ENCODE data around the gene LRP5.
A peak's percentile ranks its signal among the peaks of the same experiment; 100 is the strongest.

Gene LRP5

DNA sequence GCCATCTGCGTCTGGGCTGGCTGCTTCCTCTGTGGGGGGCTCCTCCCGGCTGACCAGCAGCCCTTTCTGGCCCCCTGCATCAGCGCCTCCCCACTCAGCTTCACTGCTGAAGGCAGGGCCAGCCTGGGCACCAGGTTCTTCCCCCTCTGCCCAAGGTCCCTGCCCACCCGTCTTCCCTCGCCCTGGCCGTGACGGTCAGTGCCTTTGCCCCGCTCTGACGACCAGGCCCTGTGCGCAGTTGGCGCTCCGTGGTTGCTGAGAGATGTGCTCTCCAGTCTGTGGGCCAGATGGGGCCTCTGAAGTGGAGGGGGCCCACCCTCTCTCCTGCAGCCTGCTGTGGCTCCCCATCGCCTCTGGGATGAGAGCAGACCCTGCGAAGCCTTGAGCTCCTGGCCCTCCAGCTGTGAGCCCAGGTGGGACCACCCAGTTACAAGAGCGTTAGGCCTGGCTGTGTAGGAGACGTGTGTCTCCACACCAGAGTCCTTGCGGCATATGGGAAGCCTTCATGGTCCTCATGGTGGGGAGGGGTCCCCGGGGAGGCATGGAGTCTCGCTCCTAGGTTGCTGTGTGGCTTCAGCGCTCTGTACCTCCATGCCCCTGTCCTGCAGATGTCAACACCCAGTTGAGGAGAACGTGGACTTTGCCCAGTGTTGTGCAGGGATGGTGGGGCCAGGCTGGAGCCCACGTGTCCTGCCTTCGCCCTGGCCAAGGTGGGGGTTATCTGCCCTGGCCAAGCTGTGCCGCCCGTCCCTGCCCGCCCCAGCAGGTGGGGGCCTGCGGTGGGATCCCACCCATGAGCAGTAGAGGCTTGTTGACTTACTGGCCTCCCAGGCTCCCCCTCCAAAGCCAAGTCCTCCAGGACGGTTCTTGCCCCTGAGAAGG, 14.2 kb downstream of the LRP5 start:
- FAIRE-seq (no peak), DNase-seq (ENCODE audit: extremely low spot score, insufficient read length, low read depth) (no peak)

DNA sequence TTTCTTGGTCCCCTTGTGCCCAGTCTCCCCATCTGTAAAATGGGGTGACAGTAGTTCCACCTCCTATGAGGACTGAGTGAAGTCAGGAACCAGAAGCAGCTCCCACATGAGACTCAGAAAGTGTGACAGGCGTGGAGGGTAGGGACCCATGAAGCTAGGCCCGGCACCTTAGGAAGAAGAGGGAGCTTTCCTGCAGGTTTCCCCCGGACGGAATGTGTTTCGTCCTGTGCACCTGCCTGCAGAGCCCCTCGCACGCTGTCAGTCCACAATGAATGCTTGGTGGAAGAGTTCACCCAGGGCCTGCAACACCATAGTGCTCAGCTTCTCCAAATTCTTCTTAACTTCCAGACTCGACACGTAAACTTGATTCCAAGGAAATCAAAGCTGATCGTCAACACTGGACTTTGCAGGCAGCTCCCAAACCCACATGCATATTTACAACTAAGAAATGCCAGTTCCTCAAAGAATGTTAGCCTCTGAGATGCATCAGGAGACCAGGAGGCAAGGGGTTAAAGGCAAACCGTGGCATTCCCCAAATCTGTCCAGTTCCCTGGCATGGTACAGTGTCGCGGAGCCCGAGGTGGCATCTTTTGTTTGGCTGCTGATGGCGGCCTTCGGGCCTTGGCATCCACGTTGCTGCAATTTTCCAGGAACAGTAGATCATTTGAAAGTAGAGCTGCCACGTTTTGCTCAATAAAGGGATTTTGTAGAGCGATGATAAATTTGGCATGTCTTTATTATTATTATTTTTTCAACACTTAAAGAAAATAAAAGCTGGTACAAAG, 15.4 kb downstream of the LRP5 start:
- DNase-seq (ENCODE audit: extremely low spot score, insufficient read length, low read depth) (no peak), FAIRE-seq (no peak)

DNA sequence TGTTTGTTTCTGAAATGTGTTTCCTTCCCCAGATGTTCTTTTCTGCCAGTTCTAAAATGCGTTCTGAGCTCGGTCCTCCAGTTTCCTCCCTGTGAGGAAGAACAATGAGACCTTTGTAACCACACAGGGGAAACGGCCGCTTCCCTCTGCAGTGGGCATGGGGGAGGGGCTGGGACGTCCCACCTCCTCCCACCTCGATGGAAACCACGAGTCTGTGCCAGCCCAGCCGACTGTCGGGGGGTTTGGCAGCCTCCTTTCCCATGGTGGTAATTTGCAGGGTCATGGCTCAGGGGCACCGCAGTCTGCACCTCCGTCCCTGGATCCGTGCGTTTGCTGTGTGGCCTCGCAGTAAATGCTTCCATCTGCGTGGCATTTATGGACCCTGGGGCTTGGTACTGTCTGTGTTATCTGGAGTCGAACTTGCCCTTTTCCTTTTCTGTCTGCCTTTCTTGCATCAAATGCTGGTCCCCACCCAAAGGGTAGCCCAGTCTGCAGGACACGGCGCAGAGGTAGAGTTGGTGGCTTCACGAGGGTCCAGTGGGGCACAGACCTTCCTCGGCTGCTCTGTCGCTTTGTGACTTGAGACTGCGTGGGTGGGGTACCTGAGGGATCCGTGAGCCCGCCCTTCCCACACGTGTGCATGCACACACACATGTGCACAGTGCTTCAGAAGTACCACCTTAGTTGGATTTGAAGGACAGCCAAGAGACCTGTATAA, 16.1 kb downstream of the LRP5 start:
- DNase-seq (ENCODE audit: extremely low spot score, insufficient read length, low read depth) (no peak), FAIRE-seq (no peak)

DNA sequence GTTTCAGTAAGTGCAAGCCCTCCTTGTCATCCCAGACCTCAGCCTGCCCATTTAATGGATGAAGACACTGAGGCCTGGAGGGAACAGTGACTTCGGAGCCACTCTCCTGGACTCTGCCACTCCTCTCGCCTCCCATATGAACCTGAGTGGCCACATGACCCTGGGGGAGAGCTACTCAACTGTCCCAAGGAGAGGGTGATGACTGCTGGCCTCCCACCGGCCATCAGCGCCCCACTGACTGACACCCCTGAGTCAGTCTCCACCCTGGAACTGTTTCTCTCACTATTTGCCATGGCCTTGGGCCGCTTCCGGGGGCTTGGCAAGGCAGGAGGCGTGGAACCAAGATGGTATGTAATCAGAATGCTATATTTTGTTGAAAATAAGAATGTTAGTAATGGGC, 17.1 kb downstream of the LRP5 start:
- DNase-seq (ENCODE audit: extremely low spot score, insufficient read length, low read depth) (no peak), FAIRE-seq (no peak)

DNA sequence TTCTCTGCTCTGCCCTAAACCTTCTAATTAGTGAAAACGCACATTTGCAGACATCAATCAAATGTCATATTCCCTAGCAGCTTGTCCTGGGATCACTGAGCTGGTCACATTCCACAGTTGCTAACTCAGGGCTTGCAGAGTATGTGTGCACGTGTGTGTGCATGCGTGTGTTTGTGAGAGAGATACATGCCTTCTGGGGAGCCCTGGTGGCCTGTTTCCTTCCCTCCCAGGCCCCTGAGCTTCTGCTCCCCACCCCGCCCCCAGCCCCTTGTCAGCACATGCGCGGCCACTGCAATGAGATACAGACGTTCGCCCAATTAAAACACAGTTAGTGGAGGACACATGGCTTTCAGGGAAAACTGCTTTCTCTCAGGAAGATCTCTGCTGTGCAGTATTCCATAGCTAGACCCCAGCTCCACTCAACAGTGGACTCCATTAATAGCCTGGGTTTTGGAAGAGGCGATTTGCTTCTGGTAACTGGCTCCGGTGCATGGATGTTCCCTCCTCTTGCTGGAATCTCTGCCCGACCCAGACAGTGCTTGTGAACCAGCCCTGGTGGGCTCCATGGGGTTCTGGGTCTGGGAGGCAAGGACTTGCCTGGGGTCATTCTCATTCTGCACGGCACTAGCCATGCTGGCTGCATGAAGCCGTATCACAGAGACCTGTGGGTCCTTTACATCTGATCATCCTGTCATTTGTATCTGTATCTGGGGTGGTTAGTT, 17.7 kb downstream of the LRP5 start:
- DNase-seq (ENCODE audit: extremely low spot score, insufficient read length, low read depth) = no peak
- no peak for FAIRE-seq

GRCh38 chr11:68330700-68331337, 18.4 kb downstream of the LRP5 start:
- DNase-seq (ENCODE audit: extremely low spot score, insufficient read length, low read depth) (no peak), FAIRE-seq (no peak)

DNA sequence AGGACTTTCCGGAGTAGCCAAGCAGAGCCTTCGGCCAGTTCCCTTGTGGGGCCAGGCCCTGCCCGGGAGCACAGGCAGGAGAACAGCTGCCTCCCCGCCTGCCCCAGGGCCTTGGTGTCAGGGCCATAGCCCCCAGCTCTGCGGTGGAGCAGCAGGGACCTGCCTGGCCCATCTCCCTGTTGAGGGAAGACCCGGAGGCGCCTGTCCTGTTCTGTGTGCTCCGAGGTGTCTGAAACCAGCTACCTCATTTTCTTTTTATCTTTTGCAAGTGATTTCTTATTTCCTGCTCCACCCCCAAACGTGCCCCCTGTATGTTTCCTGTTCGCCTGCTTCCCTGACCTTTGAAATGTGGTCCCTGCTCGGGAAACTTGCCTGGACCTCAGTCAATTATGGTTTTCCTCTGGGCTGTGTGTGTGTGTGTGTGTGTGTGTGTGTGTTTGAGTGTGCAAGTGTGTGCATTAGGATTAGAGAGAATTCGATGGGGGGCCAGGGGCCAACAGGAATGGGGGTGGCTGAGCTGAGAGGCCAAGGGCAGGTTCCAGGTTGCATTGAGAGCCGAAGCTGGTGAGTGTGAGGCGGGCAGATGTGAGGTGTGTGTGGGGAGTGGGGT, 19.1 kb downstream of the LRP5 start:
- FAIRE-seq (no peak), DNase-seq (ENCODE audit: extremely low spot score, insufficient read length, low read depth) (no peak)

DNA sequence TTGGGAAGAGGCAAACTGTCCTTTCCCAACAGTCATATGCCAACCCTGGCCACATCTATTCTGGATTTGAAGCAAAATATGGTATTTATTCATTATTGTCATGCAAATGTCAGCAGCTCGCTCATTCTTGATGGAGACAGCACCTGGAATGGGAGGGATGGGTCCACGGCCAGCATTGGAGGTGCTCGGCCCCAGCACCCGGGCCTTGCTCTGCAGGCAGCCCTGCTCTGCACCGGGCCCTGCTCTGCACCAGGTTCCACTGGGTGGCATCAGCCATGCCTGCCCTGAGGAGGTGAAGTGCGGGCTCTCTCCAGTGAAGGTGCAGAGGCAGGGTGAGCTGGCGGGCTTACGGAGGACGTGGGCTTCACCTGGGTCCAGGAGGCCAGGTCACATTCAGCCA, 19.8 kb downstream of the LRP5 start:
- DNase-seq (ENCODE audit: extremely low spot score, insufficient read length, low read depth) (no peak), FAIRE-seq (no peak)

GRCh38 chr11:68333173-68333572, 20.8 kb downstream of the LRP5 start:
- no peak for FAIRE-seq
- no peak for DNase-seq (ENCODE audit: extremely low spot score, insufficient read length, low read depth)

DNA sequence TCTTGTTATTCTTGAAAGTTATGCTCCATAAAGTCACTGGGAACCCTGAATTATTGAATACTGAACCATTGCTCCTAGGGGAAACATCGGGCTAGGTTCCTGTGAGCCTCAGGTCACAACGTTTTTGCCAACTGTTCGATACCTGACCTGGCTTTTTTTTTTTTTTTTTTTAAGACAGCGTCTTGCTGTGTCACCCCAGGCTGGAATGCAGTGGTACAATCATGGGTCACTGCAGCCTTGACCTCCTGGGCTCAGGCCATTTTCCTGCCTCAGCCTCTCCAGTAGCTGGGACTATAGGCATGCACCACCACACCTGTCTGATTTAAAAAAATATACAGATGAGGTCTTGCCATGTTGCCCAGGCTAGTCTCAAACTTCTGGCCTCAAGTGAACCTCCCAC, 22.5 kb downstream of the LRP5 start:
- DNase-seq (ENCODE audit: extremely low spot score, insufficient read length, low read depth) (no peak), FAIRE-seq (no peak)

- no peak for DNase-seq (ENCODE audit: extremely low spot score, insufficient read length, low read depth)
- FAIRE-seq = no peak
Measured at GRCh38 chr11:68335683-68336082, 23.3 kb downstream of the LRP5 start.

DNA sequence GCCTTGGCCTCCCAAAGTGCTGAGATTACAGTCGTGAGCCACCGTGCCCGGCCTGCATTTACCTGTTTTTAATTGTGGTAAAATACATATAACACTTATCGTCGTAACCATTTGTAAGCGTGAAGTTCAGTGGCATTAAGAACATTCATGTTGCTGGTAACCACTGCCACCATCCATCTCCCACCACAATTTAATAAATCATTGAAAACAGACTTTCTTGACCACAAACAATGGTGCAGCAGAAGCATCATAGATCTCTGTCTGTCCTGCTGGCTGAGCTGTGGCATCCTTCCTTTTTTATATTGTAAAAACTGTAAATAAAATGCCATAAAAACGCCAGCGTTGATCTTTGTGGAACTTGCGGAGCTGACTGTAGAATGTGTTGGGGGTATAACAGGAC, 24.3 kb downstream of the LRP5 start:
- DNase-seq (ENCODE audit: extremely low spot score, insufficient read length, low read depth) (no peak), FAIRE-seq (no peak)

- FAIRE-seq = no peak
- no peak for DNase-seq (ENCODE audit: extremely low spot score, insufficient read length, low read depth)
Measured at GRCh38 chr11:68337399-68337835, 25.0 kb downstream of the LRP5 start.

DNA sequence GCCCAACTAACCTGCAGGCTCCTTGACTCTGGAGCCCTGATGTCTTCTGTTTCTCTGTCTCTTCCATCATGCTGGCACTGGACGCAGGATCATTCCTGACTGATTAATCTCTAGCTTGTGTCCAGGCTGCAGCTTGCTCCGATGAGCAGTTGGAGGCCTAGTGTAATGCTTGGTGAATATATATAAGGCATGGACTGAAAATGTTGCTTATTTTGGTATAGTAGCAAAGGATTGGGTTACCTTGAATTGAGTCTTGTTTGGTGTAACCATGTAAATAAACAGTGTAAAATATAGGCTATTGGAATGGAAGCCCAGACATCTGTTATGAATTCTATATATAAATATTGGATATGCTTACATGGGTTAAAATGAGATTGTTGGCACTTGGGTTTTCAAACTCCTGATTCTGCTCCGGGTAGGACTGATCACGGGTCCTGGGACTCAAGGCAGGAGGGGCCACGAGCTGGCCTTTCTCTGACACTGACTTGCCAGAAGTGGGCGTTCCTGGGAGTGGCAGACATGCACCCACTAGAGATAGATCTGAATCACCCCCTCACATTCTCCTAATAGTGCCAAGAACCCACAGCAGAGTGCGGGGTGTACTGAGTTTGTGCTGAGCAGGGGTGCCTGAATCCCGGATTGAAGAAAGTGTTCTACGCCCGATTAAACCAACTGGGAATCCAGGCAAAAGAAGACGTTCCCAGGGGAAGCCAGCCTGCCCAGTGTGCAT, 25.8 kb downstream of the LRP5 start:
- no peak for DNase-seq (ENCODE audit: extremely low spot score, insufficient read length, low read depth)
- FAIRE-seq = no peak

DNA sequence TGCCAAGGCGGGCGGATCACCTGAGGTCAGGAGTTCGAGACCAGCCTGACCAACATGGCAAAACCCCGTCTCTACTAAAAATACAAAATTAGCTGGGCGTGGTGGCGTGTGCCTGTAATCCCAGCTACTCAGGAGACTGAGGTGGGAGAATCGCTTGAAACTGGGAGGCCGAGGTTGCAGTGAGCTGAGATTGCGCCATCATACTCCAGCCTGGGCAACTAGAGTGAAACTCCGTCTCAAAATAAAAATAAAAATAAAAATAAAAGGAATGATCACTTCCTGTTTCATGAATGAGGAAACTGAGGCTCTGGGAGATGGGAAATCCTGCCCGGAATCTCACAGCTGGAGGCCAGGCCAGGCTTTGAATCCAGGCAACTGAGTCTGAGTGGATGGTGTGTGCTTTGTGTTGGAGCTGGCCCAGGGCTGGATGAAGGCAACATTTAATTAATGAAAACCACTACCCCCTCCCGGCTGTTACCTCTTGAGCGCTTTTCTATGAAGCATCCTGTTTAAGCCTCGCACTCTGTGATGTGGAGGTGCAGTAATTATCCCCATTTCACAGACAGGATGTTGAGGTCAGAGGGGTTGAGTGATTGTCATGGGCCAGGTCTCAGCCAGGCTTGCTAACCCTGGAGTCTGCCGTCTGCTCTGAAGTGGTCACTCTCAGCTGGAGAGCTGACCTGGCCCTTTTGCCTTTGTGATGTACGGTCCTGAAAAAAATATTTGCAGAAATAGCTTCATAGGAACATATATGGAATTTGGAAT, 27.8 kb downstream of the LRP5 start:
- DNase-seq (ENCODE audit: extremely low spot score, insufficient read length, low read depth) (no peak), FAIRE-seq (peak; percentile 47)

DNA sequence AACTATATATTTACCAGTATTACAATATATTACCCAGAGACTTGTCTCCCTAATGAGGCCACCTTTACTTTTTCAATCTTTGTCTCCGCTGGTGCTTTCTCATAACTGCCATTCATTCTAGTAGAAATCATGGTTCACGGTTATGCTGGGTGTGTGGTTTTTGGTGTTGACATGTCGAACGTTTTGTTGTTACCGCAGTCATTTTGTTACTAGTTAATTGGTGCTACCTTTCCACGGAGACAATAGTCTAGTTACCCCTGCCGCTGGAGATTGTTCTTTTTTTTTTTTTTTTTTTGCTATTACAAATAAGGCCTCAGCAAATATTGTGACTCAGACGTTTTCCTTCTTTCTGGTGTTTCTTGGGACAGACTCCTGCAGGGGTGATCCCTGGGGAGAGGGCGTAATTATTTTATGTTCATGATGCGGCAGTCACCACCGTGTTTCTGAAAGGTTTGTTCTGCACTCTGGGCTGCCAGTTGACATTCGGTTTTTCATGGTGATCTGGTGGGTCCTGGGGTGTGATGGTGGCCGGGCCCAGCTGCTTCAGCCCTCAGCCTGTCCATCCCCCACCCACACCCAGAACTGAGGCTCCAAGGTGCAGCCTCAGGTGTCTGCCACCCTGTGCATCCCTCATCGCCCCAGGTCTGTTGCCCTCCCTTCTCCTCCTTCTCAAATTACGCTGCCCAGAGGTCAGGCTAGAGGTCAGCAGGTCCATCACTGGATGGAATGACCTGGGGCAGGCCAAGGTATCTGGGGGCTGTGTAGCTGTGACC, 28.6 kb downstream of the LRP5 start:
- DNase-seq (ENCODE audit: extremely low spot score, insufficient read length, low read depth) (no peak), FAIRE-seq (no peak)
